ENCODE results near the gene AQP10.
"Not testable (repeated sequence)": the region's sequence is repeated elsewhere in the genome, so short reads cannot be mapped to it uniquely, and the experiment has no call there.

The AQP10 gene

DNA sequence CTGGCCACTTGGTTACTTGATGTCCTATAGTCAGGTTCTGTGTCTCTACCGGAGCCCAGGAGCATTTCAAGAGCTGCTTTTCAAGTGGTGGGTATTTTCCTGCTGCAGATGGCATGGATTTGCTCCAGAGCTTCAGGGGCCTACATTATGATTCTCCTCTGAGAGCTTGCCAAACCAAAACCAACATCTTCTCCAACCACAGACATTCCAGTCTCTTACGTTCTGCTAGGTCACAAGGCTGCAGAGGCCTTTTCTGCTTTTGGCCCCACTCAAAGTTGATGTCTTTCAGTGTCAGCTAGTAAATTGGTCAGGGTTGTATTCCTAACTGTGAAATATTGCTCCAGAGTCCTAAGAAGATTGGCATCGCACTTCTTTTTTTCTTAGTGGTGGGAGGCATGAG, 14.7 kb upstream of the AQP10 start:
- no peak overlapping the region for H3K4me3 ChIP-seq (ENCODE audit: low read length)
- no peaks in the 10 kb centered on the region for H3K27me3 ChIP-seq (ENCODE audit: insufficient read depth, low read length)
- no peaks in the 10 kb centered on the region for H3K36me3 ChIP-seq (ENCODE audit: insufficient read depth, low read depth, low read length)
- no peak overlapping the region for H3K9ac ChIP-seq (ENCODE audit: low read depth, low read length)
- no peaks in the 10 kb centered on the region for H3K4me1 ChIP-seq (ENCODE audit: insufficient read depth, low read length)
- H3K9me3 ChIP-seq (ENCODE audit: insufficient read depth, low read depth, low read length): no peaks in the 10 kb centered on the region
- H3K27ac ChIP-seq (ENCODE audit: low read length): no peak overlapping the region

- H3K4me1 ChIP-seq (ENCODE audit: insufficient read depth, low read length); H3K36me3 ChIP-seq (ENCODE audit: insufficient read depth, low read depth, low read length); H3K9ac ChIP-seq (ENCODE audit: low read depth, low read length); H3K9me3 ChIP-seq (ENCODE audit: insufficient read depth, low read depth, low read length); H3K4me3 ChIP-seq (ENCODE audit: low read length); H3K27ac ChIP-seq (ENCODE audit: low read length); H3K27me3 ChIP-seq (ENCODE audit: insufficient read depth, low read length): not testable (repeated sequence)
Observed at GRCh38 chr1:154307670-154308270, 13.1 kb upstream of the AQP10 start.

DNA sequence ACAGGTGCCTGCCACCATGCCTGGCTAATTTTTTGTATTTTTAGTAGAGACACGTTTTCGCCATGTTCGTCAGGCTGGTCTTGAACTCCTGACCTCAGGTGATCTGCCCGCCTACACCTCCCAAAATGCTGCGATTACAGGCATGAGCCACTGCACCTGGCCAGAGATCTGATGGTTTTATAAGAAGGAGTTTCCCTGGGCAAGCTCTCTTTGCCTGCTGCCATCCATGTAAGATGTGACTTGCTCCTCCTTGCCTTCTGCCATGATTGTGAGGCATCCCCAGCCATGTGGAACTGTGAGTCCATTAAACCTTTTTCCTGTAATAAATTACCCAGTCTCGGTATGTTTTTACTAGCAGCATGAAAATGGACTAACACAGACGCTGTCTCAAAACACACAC, 11.8 kb upstream of the AQP10 start:
- H3K36me3 ChIP-seq (ENCODE audit: insufficient read depth, low read depth, low read length); H3K4me1 ChIP-seq (ENCODE audit: insufficient read depth, low read length); H3K4me3 ChIP-seq (ENCODE audit: low read length); H3K27me3 ChIP-seq (ENCODE audit: insufficient read depth, low read length); H3K27ac ChIP-seq (ENCODE audit: low read length); H3K9ac ChIP-seq (ENCODE audit: low read depth, low read length); H3K9me3 ChIP-seq (ENCODE audit: insufficient read depth, low read depth, low read length): not testable (repeated sequence)

DNA sequence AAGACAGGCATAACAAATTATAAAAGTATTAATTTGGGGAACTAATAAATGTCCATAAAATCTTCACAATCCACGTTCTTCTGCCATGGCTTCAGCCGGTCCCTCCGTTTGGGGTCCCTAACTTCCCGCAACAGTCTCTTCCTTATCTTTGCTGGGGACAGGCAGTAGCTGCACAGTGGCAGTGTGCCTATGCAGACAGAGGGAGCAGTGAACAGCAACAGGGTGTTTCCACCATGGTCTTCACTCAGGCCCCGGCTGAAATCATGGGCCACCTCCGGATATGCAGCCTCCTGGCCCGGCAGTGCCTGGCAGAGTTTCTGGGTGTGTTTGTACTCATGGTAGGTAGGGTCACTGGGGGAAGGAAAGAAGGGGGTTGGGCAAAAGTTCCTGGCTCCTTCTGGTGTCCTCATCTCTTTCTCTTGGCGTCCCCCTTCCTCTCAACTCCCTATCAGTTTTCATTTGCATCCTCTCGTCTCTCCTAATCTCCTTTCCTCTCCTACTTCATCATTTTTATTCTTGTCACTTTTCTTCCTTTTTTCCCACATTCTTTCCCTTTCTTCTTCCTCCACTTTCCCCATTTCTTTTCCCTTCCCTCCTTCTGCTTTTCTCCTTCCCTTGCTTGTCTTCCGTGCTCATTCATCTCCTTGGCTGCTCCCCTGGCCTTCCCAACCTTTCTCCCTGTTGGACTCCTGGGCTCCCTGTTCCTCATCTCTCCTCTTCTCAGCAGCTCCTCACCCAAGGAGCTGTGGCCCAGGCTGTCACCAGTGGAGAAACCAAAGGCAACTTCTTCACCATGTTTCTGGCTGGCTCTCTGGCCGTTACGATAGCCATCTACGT, 8.4 kb upstream of the AQP10 start:
- H3K9ac ChIP-seq (ENCODE audit: low read depth, low read length); H3K4me1 ChIP-seq (ENCODE audit: insufficient read depth, low read length); H3K36me3 ChIP-seq (ENCODE audit: insufficient read depth, low read depth, low read length); H3K4me3 ChIP-seq (ENCODE audit: low read length); H3K27me3 ChIP-seq (ENCODE audit: insufficient read depth, low read length); H3K27ac ChIP-seq (ENCODE audit: low read length): not testable (repeated sequence)
- H3K9me3 ChIP-seq (ENCODE audit: insufficient read depth, low read depth, low read length): peaks cover 17% of the 10 kb centered on the region; the same call in 1 of the 2 replicates

DNA sequence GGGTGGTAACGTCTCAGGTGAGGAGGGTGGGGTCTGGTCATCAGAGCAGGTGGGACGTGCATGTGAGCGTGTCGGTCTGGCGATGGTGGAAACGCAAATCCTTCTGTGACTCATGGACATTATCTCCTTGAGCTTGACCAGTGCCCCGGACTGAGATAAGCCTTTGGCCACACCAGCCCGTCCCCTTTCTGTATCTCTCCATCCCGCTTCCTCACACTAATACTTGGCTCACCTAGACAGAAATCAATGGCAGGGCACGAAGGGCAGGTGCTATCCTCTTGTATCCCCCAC, 7.9 kb upstream of the AQP10 start:
- H3K27ac ChIP-seq (ENCODE audit: low read length): no peak overlapping the region
- H3K27me3 ChIP-seq (ENCODE audit: insufficient read depth, low read length): no peaks in the 10 kb centered on the region
- peaks cover 18% of the 10 kb centered on the region; the same call in 1 of the 2 replicates for H3K9me3 ChIP-seq (ENCODE audit: insufficient read depth, low read depth, low read length)
- no peak overlapping the region for H3K9ac ChIP-seq (ENCODE audit: low read depth, low read length)
- no peak overlapping the region for H3K4me3 ChIP-seq (ENCODE audit: low read length)
- no peaks in the 10 kb centered on the region for H3K36me3 ChIP-seq (ENCODE audit: insufficient read depth, low read depth, low read length)
- no peaks in the 10 kb centered on the region for H3K4me1 ChIP-seq (ENCODE audit: insufficient read depth, low read length)

DNA sequence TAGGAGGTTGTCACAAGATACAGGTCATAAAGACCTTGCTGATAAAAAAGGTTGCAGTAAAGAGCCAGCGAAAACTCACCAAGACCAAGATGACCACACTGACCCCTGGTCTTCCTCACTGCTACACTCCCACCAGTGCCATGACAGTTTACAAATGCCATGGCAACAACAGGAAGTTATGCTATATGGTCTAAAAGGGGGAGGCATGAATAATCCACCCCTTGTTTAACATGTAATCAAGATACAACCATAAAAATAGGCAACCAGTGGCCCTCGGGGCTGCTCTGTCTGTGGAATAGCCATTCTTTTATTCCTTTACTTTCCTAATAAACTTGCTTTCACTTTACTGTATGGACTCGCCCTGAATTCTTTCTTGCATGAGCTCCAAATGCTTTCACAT, 6.7 kb upstream of the AQP10 start:
- H3K4me3 ChIP-seq (ENCODE audit: low read length); H3K4me1 ChIP-seq (ENCODE audit: insufficient read depth, low read length); H3K36me3 ChIP-seq (ENCODE audit: insufficient read depth, low read depth, low read length); H3K27me3 ChIP-seq (ENCODE audit: insufficient read depth, low read length); H3K27ac ChIP-seq (ENCODE audit: low read length); H3K9ac ChIP-seq (ENCODE audit: low read depth, low read length): not testable (repeated sequence)
- H3K9me3 ChIP-seq (ENCODE audit: insufficient read depth, low read depth, low read length): peaks cover 18% of the 10 kb centered on the region; the same call in 1 of the 2 replicates

DNA sequence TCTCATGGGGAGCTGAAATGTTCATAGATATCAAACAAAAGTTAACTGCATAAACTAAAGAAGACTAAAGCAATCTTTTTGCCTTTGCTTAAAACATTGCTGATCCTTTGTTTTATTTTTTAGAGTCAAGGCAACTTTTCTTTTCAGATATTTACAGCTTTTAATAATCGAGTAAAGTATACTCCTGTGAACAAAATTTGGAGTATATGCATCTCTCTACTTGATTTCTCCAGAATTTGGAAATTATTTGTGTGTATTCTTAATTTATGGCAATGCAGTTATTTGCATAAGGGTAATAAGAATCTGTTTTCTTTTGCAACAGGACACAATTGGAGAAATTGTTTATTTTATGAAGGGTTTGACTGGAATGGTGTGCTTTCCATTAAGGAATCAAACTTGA, 4.2 kb upstream of the AQP10 start:
- peaks cover 18% of the 10 kb centered on the region; the same call in 1 of the 2 replicates for H3K9me3 ChIP-seq (ENCODE audit: insufficient read depth, low read depth, low read length)
- no peak overlapping the region for H3K9ac ChIP-seq (ENCODE audit: low read depth, low read length)
- H3K4me3 ChIP-seq (ENCODE audit: low read length): no peak overlapping the region
- H3K4me1 ChIP-seq (ENCODE audit: insufficient read depth, low read length): no peaks in the 10 kb centered on the region
- H3K27ac ChIP-seq (ENCODE audit: low read length): no peak overlapping the region
- H3K27me3 ChIP-seq (ENCODE audit: insufficient read depth, low read length): no peaks in the 10 kb centered on the region
- no peaks in the 10 kb centered on the region for H3K36me3 ChIP-seq (ENCODE audit: insufficient read depth, low read depth, low read length)

- H3K4me1 ChIP-seq (ENCODE audit: insufficient read depth, low read length): no peaks in the 10 kb centered on the region
- peaks cover 18% of the 10 kb centered on the region; the same call in 1 of the 2 replicates for H3K9me3 ChIP-seq (ENCODE audit: insufficient read depth, low read depth, low read length)
- 0 out of 2 replicates have a peak, but pooled peaks cover 8% of the 10 kb centered on the region for H3K27me3 ChIP-seq (ENCODE audit: insufficient read depth, low read length)
- no peak overlapping the region for H3K27ac ChIP-seq (ENCODE audit: low read length)
- H3K4me3 ChIP-seq (ENCODE audit: low read length): no peak overlapping the region
- no peak overlapping the region for H3K9ac ChIP-seq (ENCODE audit: low read depth, low read length)
- no peaks in the 10 kb centered on the region for H3K36me3 ChIP-seq (ENCODE audit: insufficient read depth, low read depth, low read length)
Observed at GRCh38 chr1:154318386-154318785, 2.5 kb upstream of the AQP10 start.

DNA sequence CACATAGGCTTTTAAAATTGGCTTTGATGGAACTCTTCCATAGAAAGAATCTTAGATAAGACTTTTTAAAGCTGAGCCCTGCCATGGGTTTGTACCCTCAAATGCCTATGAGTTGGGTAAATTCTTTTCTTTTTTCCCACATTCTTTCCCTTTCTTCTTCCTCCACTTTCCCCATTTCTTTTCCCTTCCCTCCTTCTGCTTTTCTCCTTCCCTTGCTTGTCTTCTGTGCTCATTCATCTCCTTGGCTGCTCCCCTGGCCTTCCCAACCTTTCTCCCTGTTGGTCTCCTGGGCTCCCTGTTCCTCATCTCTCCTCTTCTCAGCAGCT, 679 bp downstream of the AQP10 start:
- not testable (repeated sequence) for H3K27ac ChIP-seq (ENCODE audit: low read length); H3K4me1 ChIP-seq (ENCODE audit: insufficient read depth, low read length); H3K9ac ChIP-seq (ENCODE audit: low read depth, low read length); H3K36me3 ChIP-seq (ENCODE audit: insufficient read depth, low read depth, low read length); H3K4me3 ChIP-seq (ENCODE audit: low read length)
- Histone ChIP-seq H3K9me3 (ENCODE audit: insufficient read depth, low read depth, low read length) (peaks cover 10% of the 10 kb centered on the region; the same call in 1 of the 2 replicates), H3K27me3 (ENCODE audit: insufficient read depth, low read length) (0 out of 2 replicates have a peak, but pooled peaks cover 12% of the 10 kb centered on the region)

- no peak overlapping the region for H3K27ac ChIP-seq (ENCODE audit: low read length)
- no peaks in the 10 kb centered on the region for H3K36me3 ChIP-seq (ENCODE audit: insufficient read depth, low read depth, low read length)
- H3K4me1 ChIP-seq (ENCODE audit: insufficient read depth, low read length): peaks cover 20% of the 10 kb centered on the region
- 0 out of 2 replicates have a peak, but pooled peaks cover 12% of the 10 kb centered on the region for H3K27me3 ChIP-seq (ENCODE audit: insufficient read depth, low read length)
- H3K9me3 ChIP-seq (ENCODE audit: insufficient read depth, low read depth, low read length): no peaks in the 10 kb centered on the region
- no peak overlapping the region for H3K4me3 ChIP-seq (ENCODE audit: low read length)
- H3K9ac ChIP-seq (ENCODE audit: low read depth, low read length): no peak overlapping the region
Observed at GRCh38 chr1:154323493-154323892, 2.6 kb downstream of the AQP10 start.

GRCh38 chr1:154324241-154324640, 3.3 kb downstream of the AQP10 start:
- peaks cover 24% of the 10 kb centered on the region for H3K4me1 ChIP-seq (ENCODE audit: insufficient read depth, low read length)
- H3K36me3 ChIP-seq (ENCODE audit: insufficient read depth, low read depth, low read length): no peaks in the 10 kb centered on the region
- no peaks in the 10 kb centered on the region for H3K9me3 ChIP-seq (ENCODE audit: insufficient read depth, low read depth, low read length)
- peak overlapping the region; percentile 98; the same call in 1 of the 2 replicates for H3K4me3 ChIP-seq (ENCODE audit: low read length)
- H3K9ac ChIP-seq (ENCODE audit: low read depth, low read length): no peak overlapping the region
- H3K27ac ChIP-seq (ENCODE audit: low read length): no peak overlapping the region
- H3K27me3 ChIP-seq (ENCODE audit: insufficient read depth, low read length): 0 out of 2 replicates have a peak, but pooled peaks cover 12% of the 10 kb centered on the region
